ENCODE data around the gene STK36. TPM values are rescaled to one million over a fixed set of nuclear protein-coding genes. Genes with fewer than 3 reads are reported as not detected.

The STK36 gene
- polyA plus RNA-seq, 3 donors, result 66.6 to 113 (median 81.3) TPM

- DNase-seq (ENCODE audit: extremely low read depth in 1 of 11, low read depth in 9 of 11, low spot score in 4 of 11), result no peak
Measured at GRCh38 chr2:218655751-218656150, 16.1 kb upstream of the STK36 start.

GRCh38 chr2:218658671-218659257 lies 13.1 kb upstream of the STK36 start:
- DNase-seq (ENCODE audit: extremely low read depth in 1 of 11, low read depth in 9 of 11, low spot score in 4 of 11), result no peak

GRCh38 chr2:218659258-218659987 lies 12.5 kb upstream of the STK36 start, which contains the start of the genes BCS1L and ZNF142:
TSS of gene BCS1L (plus strand) at chr2:218659683. CDS start at chr2:218660988, 1,305 bp downstream.
TSS of gene ZNF142 (minus strand) at chr2:218659623. CDS start at chr2:218656429, 3,194 bp downstream.
- peak; percentile 50 to 88 (median 81) for DNase-seq (ENCODE audit: extremely low read depth in 1 of 11, low read depth in 9 of 11, low spot score in 4 of 11)

GRCh38 chr2:218659988-218660358 lies 11.9 kb upstream of the STK36 start:
- no peak for DNase-seq (ENCODE audit: extremely low read depth in 1 of 11, low read depth in 9 of 11, low spot score in 4 of 11)

DNA sequence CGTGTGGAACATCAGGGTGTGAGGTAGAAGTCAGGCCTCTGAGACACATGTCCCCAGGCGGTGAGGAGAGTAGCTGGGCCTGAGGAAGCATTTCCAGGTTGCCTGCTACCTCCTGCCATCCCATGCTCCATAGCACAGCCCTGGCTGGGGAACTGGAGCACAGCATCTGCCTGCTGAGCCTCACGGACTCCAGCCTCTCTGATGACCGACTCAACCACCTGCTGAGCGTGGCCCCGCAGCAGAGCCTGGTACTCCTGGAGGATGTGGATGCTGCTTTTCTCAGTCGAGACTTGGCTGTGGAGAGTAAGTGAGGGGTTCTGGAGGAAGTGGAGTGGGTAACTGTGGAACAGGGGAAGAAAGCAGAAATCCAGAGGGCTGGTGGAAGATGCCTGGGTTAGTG lies 9.5 kb upstream of the STK36 start:
- DNase-seq (ENCODE audit: extremely low read depth in 1 of 11, low read depth in 9 of 11, low spot score in 4 of 11), result no peak

DNA sequence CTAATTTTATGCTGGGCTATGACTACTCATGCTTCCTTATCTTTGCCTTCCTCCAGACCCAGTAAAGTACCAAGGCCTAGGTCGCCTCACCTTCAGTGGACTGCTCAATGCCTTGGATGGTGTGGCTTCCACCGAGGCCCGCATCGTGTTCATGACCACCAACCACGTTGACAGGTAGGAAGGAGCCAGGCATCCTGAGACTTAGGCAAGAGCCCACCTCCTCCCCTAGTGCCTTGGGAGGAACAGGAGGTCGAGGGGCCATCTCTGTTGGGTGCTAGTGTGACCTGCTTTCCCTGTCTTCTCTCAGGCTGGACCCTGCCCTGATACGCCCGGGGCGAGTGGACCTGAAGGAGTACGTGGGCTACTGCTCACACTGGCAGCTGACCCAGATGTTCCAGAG lies 9.1 kb upstream of the STK36 start:
- no peak for DNase-seq (ENCODE audit: extremely low read depth in 1 of 11, low read depth in 9 of 11, low spot score in 4 of 11)

- no peak for DNase-seq (ENCODE audit: extremely low read depth in 1 of 11, low read depth in 9 of 11, low spot score in 4 of 11)
Measured at GRCh38 chr2:218663901-218664300, 8.0 kb upstream of the STK36 start.

GRCh38 chr2:218664653-218665052 lies 7.2 kb upstream of the STK36 start:
- no peak for DNase-seq (ENCODE audit: extremely low read depth in 1 of 11, low read depth in 9 of 11, low spot score in 4 of 11)

DNA sequence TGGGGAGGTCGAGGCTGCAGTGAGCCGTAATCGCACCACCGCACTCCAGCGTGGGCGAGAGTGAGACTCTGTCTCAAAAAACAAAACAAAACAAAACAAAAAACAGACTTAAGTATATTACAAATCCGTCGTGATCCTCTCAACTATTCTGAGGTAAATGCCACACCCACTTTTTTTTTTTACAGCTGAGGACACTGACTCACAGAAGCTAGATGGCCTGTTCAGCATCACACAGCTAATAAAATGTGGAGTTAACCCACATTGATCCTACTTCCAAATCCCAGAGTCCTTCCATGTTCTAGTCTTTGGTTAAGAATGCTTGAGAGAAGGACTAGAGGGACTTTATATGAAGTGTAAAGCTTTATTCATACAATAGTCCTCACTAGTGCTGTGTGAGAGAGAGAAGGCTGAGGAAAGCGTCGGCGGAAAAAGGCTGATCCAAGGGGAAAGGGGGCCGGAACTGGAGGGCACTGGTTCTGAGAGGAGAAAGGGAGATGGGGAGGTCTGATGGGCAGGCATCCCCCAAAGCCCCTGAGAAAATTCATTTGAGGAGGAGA lies 711 bp upstream of the STK36 start:
- no peak for DNase-seq (ENCODE audit: extremely low read depth in 1 of 11, low read depth in 9 of 11, low spot score in 4 of 11)

DNA sequence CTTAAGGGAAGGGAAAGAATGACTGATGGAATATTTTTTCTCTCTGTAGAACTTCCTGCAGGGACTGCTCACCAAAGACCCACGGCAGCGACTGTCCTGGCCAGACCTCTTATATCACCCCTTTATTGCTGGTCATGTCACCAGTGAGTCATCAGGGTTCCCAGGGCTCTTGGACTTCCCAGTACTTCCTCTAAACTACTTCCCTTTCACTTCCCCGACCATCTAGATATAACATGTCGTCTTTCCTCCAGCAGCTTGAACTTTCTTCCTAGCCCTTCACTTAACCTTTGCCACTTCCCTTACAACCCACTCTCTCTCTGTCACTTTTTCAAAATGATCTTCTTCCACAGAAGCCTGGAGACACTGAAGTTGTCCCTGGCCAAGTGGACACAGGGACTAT lies 7.2 kb downstream of the STK36 start:
- DNase-seq (ENCODE audit: extremely low read depth in 1 of 11, low read depth in 9 of 11, low spot score in 4 of 11), result no peak

GRCh38 chr2:218680061-218680460 lies 8.2 kb downstream of the STK36 start:
- no peak for DNase-seq (ENCODE audit: extremely low read depth in 1 of 11, low read depth in 9 of 11, low spot score in 4 of 11)

DNA sequence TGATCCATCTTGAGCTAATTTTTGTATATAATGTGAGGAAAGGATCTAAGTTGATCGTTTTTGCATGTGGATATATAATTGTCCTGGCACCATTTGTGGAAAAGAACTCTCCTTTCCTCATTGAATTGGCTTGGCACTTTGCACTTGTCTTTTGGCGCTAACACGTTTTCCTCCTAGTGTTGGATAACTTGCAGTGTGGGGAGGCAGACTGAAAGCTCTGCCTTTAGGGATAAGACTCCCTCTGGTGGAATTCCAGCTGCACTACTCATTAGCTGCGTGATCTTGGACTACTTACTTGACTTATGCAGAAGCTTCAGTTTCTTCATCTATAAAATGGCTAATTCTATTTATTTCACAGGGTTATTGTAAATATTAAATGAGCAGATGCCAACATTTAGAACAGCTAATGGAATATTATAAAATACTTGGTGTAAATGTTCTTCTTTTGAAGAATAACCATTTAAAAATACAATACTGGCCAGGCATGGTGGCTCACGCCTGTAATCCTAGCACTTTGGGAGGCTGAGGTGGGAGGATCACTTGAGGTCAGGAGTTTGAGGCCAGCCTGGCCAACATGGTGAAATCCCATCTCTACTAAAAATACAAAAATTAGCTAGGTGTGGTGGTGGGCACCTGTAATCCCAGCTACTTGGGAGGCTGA lies 15.6 kb downstream of the STK36 start:
- peak in 7 of 11 donors; percentile 29 to 69 (median 47) for DNase-seq (ENCODE audit: extremely low read depth in 1 of 11, low read depth in 9 of 11, low spot score in 4 of 11)

DNA sequence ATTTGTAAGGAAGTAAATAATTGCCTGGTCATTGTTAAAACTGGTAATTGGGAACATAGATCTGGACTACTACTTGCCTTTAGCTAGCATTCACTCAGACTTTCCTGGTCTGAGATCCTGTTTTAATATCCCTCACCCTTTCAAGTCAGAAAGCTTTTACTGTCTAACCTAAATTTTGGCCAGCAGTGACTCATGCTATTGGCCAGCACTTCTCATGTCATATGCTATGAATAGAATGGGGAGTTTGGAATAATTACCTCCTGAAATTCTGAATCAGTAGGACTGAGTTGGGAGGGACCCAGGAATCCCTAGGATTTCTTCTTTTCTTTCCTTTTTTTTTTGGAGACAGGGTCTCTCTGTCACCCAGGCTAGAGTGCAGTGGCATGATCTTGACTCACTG lies 19.3 kb downstream of the STK36 start:
- no peak for DNase-seq (ENCODE audit: extremely low read depth in 1 of 11, low read depth in 9 of 11, low spot score in 4 of 11)

GRCh38 chr2:218694405-218695145 lies 22.7 kb downstream of the STK36 start:
- no peak for DNase-seq (ENCODE audit: extremely low read depth in 1 of 11, low read depth in 9 of 11, low spot score in 4 of 11)

DNA sequence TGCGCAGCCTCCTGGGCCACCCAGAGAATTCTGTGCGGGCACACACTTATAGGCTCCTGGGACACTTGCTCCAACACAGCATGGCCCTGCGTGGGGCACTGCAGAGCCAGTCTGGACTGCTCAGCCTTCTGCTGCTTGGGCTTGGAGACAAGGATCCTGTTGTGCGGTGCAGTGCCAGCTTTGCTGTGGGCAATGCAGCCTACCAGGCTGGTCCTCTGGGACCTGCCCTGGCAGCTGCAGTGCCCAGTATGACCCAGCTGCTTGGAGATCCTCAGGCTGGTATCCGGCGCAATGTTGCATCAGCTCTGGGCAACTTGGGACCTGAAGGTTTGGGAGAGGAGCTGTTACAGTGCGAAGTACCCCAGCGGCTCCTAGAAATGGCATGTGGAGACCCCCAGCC lies 27.0 kb downstream of the STK36 start:
- no peak for DNase-seq (ENCODE audit: extremely low read depth in 1 of 11, low read depth in 9 of 11, low spot score in 4 of 11)

DNA sequence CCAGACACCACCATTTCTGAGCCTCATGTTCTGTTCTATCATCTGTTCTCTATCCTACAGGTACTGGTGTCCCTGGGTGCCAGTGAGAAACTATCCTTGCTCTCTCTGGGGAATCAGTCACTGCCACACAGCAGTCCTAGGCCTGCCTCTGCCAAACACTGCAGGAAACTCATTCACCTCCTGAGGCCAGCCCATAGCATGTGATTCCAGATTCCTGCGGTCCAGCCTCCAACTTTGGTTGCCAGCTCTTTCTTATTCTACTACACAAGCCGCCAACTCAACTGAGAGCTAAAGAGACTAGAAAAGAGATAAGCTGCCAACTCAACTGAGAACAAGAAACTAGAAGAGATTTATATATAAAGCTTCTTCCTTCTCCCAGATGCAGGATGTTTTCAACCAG lies 29.9 kb downstream of the STK36 start:
- no peak for DNase-seq (ENCODE audit: extremely low read depth in 1 of 11, low read depth in 9 of 11, low spot score in 4 of 11)

DNA sequence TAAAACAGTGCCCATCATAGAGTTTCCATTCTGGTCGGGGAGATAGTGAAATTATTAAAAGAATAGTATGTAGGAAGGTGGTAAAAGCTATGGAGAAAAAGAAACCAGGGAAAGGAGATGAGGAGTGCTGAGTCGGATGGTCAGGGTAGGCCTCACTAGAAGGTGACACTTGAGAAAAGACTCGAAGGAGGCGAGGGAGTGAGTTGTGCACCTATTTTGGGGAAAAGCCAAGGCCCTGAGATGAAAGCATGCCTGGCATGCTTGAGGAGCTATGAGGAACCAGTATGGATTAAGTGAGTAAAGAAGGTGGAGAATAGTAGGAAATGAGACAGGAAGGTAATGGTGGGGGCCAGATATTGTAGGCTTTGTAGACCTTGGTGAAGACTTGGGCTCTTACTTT lies 31.5 kb downstream of the STK36 start:
- no peak for DNase-seq (ENCODE audit: extremely low read depth in 1 of 11, low read depth in 9 of 11, low spot score in 4 of 11)

GRCh38 chr2:218708086-218708485 lies 36.2 kb downstream of the STK36 start:
- DNase-seq (ENCODE audit: extremely low read depth in 1 of 11, low read depth in 9 of 11, low spot score in 4 of 11), result no peak

DNA sequence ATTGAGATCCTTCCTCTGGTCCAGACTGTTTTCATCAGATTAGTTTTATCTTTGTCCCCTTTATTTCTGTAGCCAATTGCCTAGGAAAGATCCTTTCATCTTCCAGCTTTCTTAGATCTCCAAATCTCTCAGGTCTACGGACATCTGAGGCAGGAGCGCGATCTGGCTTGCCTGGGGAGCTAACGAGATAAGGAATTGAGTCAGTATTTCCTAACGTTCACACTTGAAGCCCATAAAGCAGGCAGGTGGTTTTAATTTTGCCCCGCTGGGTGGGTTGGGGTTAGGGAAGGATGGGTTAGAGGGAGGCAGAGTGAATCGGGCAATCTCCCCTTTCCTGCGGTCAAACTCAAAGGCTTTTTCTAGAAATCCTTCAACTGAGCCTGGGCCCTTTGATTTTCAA lies 38.0 kb downstream of the STK36 start:
- DNase-seq (ENCODE audit: extremely low read depth in 1 of 11, low read depth in 9 of 11, low spot score in 4 of 11), result no peak
